Colonic mucosa (tissue), 4 donors: Measurements from ENCODE around the gene CDK19. TPM values are rescaled to one million over a fixed set of nuclear protein-coding genes. Genes with fewer than 3 reads are reported as not detected.
A peak's percentile ranks its signal among the peaks of the same experiment; 100 is the strongest.

Experiments
- DNase-seq: peaks from one replicate; pipeline ENCODE4 v3.0.0-alpha.2; 2020
- H3K27ac ChIP-seq: fragments of 200-600 bp; one replicate; pipeline ENCODE4 v1.8.0; 2021
- H3K27me3 ChIP-seq: fragments of 200-600 bp; one replicate; pipeline ENCODE4 v1.8.0; 2021
- H3K36me3 ChIP-seq: fragments of 200-600 bp; one replicate; pipeline ENCODE4 v1.8.0; 2021
- H3K4me1 ChIP-seq: fragments of 200-600 bp; one replicate; pipeline ENCODE4 v1.8.0; 2021; ENCODE audit warnings: mild to moderate bottlenecking
- H3K4me3 ChIP-seq: fragments of 200-600 bp; one replicate; pipeline ENCODE4 v1.8.0; 2021
- H3K9ac ChIP-seq, 2 donors: one replicate each; pipeline ENCODE4 v1.7.0; 2013; ENCODE audit warnings: control low read depth in 2 of 2, low read depth in 2 of 2, low read length in 2 of 2
- H3K9me3 ChIP-seq: fragments of 200-600 bp; one replicate; pipeline ENCODE4 v1.8.0; 2021
- intact Hi-C: fragments of 100-400 bp; cut with DNase I; formaldehyde crosslinking; loops from one replicate; pipeline ENCODE4 v1.14.1; 2022
- total RNA-seq, 2 donors: library from RNA; stranded (reverse); fragmentation: NEBNext Ultra II Directional in 1 of 2; extraction: Animal tissue kit (Norgen Biotek cat#: 25700) in 1 of 2; gene quantifications; one replicate each; pipeline ENCODE4 v1.2.1, GENCODE V29; 2021
- TF ChIP-seq, protein P1 (sequence below): fragments of 200-600 bp; IDR thresholded peaks from one replicate; pipeline ENCODE4 v1.8.0; 2022; ENCODE audit warnings: antibody characterized with exemption, mild to moderate bottlenecking
- donor health status: healthy.
- donor health status: DM: no; HTN: no; CAD: no.
- donor health status: DM: no; HTN: no; CAD: no.

CDK19 gene
- total RNA-seq, 2 donors from 2014 or later = 20.2 to 36.5 TPM

GRCh38 chr6:110688661-110689268 is 126.5 kb downstream of the CDK19 start:
- H3K9me3 ChIP-seq = no peaks in the 10 kb centered on the region
- H3K9ac ChIP-seq = peak overlapping the region in 1 of 2 donors; percentile 34
- H3K27me3 ChIP-seq = no peaks in the 10 kb centered on the region
- intact Hi-C loops = loop anchor here (10.0 kb wide), 1 partner anchor 186 kb away; the partner anchor contains the start of gene AMD1
- H3K4me1 ChIP-seq = no peaks in the 10 kb centered on the region
- H3K27ac ChIP-seq = no peak overlapping the region
- DNase-seq = peak; percentile 25
- TF ChIP-seq, protein P1, sequence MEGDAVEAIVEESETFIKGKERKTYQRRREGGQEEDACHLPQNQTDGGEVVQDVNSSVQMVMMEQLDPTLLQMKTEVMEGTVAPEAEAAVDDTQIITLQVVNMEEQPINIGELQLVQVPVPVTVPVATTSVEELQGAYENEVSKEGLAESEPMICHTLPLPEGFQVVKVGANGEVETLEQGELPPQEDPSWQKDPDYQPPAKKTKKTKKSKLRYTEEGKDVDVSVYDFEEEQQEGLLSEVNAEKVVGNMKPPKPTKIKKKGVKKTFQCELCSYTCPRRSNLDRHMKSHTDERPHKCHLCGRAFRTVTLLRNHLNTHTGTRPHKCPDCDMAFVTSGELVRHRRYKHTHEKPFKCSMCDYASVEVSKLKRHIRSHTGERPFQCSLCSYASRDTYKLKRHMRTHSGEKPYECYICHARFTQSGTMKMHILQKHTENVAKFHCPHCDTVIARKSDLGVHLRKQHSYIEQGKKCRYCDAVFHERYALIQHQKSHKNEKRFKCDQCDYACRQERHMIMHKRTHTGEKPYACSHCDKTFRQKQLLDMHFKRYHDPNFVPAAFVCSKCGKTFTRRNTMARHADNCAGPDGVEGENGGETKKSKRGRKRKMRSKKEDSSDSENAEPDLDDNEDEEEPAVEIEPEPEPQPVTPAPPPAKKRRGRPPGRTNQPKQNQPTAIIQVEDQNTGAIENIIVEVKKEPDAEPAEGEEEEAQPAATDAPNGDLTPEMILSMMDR = no peak
- H3K4me3 ChIP-seq = no peak overlapping the region
- no peaks in the 10 kb centered on the region for H3K36me3 ChIP-seq

GRCh38 chr6:110687326-110687725 is 127.9 kb downstream of the CDK19 start:
- H3K27ac ChIP-seq = no peak overlapping the region
- no peaks in the 10 kb centered on the region for H3K36me3 ChIP-seq
- intact Hi-C loops = loop anchor here (10.0 kb wide), 1 partner anchor 187 kb away; the partner anchor contains the start of gene AMD1
- H3K9me3 ChIP-seq = no peaks in the 10 kb centered on the region
- no peaks in the 10 kb centered on the region for H3K27me3 ChIP-seq
- no peak overlapping the region for H3K9ac ChIP-seq
- H3K4me3 ChIP-seq = no peak overlapping the region
- H3K4me1 ChIP-seq = no peaks in the 10 kb centered on the region
- TF ChIP-seq, protein P1 = no peak
- no peak for DNase-seq

- Histone ChIP-seq H3K4me3 (no peak overlapping the region), H3K27me3 (no peaks in the 10 kb centered on the region), H3K36me3 (no peaks in the 10 kb centered on the region), H3K4me1 (peaks cover 3% of the 10 kb centered on the region), H3K9ac (no peak overlapping the region), H3K27ac (peak overlapping the region; percentile 61), H3K9me3 (no peaks in the 10 kb centered on the region)
- intact Hi-C loops = loop anchor here (5.0 to 10.0 kb wide), 2 partner anchors 192 to 269 kb away; partner anchors contain the start of gene AMD1
- DNase-seq = no peak
- TF ChIP-seq, protein P1 = no peak
Measured at GRCh38 chr6:110683241-110683640, 132.0 kb downstream of the CDK19 start.

DNA sequence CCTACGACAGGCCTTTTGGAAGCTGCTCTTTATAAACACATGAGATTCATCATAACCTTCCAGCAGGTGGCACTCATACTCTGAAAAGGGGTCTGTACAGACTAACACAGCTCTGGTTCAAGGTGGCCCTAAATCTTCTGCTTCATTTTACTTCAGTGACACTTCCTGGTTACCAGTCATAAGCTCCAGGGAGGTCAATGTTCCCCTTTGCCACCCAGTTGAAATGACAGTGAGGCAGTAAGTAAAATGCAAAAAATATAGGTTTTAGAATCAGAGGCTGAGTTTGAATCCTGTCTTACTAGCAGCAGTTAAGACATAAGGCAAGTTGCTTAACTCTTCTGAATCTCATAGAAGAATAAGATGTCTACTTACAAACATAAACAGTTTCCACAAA is 132.8 kb downstream of the CDK19 start:
- Histone ChIP-seq H3K9me3 (no peaks in the 10 kb centered on the region), H3K4me1 (peaks cover 3% of the 10 kb centered on the region), H3K36me3 (no peaks in the 10 kb centered on the region), H3K4me3 (no peak overlapping the region), H3K9ac (no peak overlapping the region), H3K27me3 (no peaks in the 10 kb centered on the region), H3K27ac (peak overlapping the region; percentile 61)
- peak; percentile 90 for DNase-seq
- TF ChIP-seq, protein P1 = peak; percentile 64
- intact Hi-C loops = loop anchor here (5.0 to 10.0 kb wide), 2 partner anchors 192 to 270 kb away; partner anchors contain the start of gene AMD1

DNA sequence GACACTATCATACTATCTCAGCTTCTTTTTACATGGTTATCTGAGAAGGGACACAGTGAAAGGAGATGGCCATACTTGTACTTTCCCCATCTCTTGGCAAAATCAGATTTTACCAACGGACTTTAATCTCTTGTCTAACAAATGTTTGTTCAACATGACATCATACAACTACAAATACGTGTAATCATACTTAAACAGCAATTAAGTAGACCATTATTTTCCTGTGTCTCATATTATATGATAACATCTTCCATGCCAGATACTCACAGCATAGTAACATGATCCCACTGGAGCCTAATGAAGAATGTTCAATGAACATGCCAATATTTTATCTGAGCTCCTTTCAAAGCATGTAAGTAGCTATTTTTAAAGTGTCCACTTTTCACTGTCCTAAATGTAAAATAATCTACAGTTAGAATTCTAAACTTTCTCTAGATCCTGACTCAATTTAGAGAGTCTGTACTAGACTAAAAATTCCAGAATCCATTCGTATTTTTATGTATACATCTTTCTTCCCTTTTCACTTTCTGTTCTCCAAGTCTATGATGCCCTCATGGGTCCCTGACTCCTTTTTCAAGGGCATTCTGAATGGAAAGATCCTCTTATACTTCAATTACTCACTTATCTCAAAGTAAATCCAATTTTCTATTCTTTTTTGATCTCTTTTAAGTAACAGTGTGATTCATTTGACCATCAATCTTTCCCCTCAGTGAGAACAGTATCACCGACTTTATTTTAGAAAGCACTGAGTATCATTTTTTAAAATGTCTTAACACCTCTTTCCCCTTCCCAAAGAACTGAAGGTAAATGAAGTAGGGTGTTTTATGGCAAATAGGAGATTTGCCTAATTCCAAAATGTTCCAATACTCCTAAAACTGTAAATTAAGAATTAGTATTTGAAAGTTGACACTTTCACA is 133.5 kb downstream of the CDK19 start:
- intact Hi-C loops = loop anchor here (5.0 to 10.0 kb wide), 2 partner anchors 193 to 270 kb away; partner anchors contain the start of gene AMD1
- TF ChIP-seq, protein P1 = no peak
- DNase-seq = no peak
- no peaks in the 10 kb centered on the region for H3K36me3 ChIP-seq
- peaks cover 3% of the 10 kb centered on the region for H3K4me1 ChIP-seq
- no peaks in the 10 kb centered on the region for H3K27me3 ChIP-seq
- peak overlapping the region; percentile 61 for H3K27ac ChIP-seq
- H3K4me3 ChIP-seq = no peak overlapping the region
- H3K9ac ChIP-seq = no peak overlapping the region
- H3K9me3 ChIP-seq = no peaks in the 10 kb centered on the region
